Liver (tissue), 3 donors: ENCODE measurements around the gene ITFG1.

Experiments used
- EGR1 ChIP-seq, 2 donors: IDR thresholded peaks; 2 replicates each; pipeline ENCODE4 v1.6.1; 2016 to 2018; ENCODE audit warnings: antibody characterized with exemption in 2 of 2, low read depth in 2 of 2
- JUND ChIP-seq, 2 donors: IDR thresholded peaks; 2 replicates each; pipeline ENCODE4 v1.6.1; 2016; ENCODE audit warnings: antibody characterized with exemption in 2 of 2
- NR2F2 ChIP-seq: IDR thresholded peaks from 2 replicates; pipeline ENCODE4 v1.6.1; 2016; ENCODE audit warnings: antibody characterized with exemption
- RAD21 ChIP-seq, 2 donors: IDR thresholded peaks; 2 replicates each; pipeline ENCODE4 v1.6.1; 2016; ENCODE audit warnings: antibody characterized with exemption in 2 of 2, mild to moderate bottlenecking in 2 of 2
- SP1 ChIP-seq: IDR thresholded peaks from 2 replicates; pipeline ENCODE4 v1.6.1; 2018; ENCODE audit warnings: antibody characterized with exemption, mild to moderate bottlenecking
- TAF1 ChIP-seq: conservative IDR thresholded peaks from 2 replicates; pipeline ENCODE4 v1.6.1; 2016; ENCODE audit warnings: antibody characterized with exemption, mild to moderate bottlenecking
- YY1 ChIP-seq: IDR thresholded peaks from 2 replicates; pipeline ENCODE4 v1.6.1; 2016; ENCODE audit warnings: antibody characterized with exemption, mild to moderate bottlenecking
- TF ChIP-seq, protein P1 (sequence below): fragments of 150-350 bp; IDR thresholded peaks from 2 replicates; pipeline ENCODE4 v1.5.1; 2017; ENCODE audit warnings: improper control_type of control experiment, low read depth, low read length; ENCODE audit not compliant: missing input control
- TF ChIP-seq, protein P2 (sequence below): IDR thresholded peaks from 2 replicates; pipeline ENCODE4 v1.6.1; 2016; ENCODE audit warnings: antibody characterized with exemption, mild to moderate bottlenecking
- TF ChIP-seq, protein P3 (sequence below): IDR thresholded peaks from 2 replicates; pipeline ENCODE4 v1.6.1; 2016; ENCODE audit warnings: antibody characterized with exemption
- TF ChIP-seq, protein P4 (sequence below): IDR thresholded peaks from 2 replicates; pipeline ENCODE4 v1.6.1; 2016; ENCODE audit warnings: antibody characterized with exemption
- donor health status: healthy.
- donor health status: healthy.

DNA sequence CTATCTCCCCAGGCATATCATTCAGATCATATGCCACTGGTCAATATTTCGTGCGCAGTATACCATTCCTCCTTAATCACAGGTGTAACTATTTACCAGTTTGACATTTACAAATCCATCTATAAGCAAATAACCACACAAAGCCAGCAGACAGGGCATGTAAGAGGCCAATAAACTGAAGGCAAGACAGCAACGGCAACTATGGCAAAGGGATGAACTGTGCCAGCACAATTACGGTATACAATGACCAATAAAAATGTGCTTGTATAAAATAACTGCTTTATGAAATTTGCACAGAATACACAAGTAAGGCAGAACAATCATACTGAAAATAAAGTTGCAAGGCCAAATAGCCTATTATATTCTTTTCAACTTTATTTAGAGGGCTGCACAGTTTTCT is 326.3 kb downstream of the ITFG1 start:
- TF ChIP-seq YY1: no peak
- TF ChIP-seq, protein P1, sequence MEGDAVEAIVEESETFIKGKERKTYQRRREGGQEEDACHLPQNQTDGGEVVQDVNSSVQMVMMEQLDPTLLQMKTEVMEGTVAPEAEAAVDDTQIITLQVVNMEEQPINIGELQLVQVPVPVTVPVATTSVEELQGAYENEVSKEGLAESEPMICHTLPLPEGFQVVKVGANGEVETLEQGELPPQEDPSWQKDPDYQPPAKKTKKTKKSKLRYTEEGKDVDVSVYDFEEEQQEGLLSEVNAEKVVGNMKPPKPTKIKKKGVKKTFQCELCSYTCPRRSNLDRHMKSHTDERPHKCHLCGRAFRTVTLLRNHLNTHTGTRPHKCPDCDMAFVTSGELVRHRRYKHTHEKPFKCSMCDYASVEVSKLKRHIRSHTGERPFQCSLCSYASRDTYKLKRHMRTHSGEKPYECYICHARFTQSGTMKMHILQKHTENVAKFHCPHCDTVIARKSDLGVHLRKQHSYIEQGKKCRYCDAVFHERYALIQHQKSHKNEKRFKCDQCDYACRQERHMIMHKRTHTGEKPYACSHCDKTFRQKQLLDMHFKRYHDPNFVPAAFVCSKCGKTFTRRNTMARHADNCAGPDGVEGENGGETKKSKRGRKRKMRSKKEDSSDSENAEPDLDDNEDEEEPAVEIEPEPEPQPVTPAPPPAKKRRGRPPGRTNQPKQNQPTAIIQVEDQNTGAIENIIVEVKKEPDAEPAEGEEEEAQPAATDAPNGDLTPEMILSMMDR: no peak
- TF ChIP-seq JUND (IDR thresholded peaks at IDR 0.05): no peak
- no peak for TF ChIP-seq RAD21 (IDR thresholded peaks at IDR 0.05)
- no peak for TF ChIP-seq NR2F2
- no peak for TF ChIP-seq EGR1 (IDR thresholded peaks at IDR 0.05; ENCODE audit: low read depth in 2 of 2)
- no peak for TF ChIP-seq SP1
- TF ChIP-seq, protein P2, sequence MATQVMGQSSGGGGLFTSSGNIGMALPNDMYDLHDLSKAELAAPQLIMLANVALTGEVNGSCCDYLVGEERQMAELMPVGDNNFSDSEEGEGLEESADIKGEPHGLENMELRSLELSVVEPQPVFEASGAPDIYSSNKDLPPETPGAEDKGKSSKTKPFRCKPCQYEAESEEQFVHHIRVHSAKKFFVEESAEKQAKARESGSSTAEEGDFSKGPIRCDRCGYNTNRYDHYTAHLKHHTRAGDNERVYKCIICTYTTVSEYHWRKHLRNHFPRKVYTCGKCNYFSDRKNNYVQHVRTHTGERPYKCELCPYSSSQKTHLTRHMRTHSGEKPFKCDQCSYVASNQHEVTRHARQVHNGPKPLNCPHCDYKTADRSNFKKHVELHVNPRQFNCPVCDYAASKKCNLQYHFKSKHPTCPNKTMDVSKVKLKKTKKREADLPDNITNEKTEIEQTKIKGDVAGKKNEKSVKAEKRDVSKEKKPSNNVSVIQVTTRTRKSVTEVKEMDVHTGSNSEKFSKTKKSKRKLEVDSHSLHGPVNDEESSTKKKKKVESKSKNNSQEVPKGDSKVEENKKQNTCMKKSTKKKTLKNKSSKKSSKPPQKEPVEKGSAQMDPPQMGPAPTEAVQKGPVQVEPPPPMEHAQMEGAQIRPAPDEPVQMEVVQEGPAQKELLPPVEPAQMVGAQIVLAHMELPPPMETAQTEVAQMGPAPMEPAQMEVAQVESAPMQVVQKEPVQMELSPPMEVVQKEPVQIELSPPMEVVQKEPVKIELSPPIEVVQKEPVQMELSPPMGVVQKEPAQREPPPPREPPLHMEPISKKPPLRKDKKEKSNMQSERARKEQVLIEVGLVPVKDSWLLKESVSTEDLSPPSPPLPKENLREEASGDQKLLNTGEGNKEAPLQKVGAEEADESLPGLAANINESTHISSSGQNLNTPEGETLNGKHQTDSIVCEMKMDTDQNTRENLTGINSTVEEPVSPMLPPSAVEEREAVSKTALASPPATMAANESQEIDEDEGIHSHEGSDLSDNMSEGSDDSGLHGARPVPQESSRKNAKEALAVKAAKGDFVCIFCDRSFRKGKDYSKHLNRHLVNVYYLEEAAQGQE: no peak
- no peak for TF ChIP-seq TAF1
- TF ChIP-seq, protein P3, sequence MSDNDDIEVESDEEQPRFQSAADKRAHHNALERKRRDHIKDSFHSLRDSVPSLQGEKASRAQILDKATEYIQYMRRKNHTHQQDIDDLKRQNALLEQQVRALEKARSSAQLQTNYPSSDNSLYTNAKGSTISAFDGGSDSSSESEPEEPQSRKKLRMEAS: no peak
- TF ChIP-seq, protein P4, sequence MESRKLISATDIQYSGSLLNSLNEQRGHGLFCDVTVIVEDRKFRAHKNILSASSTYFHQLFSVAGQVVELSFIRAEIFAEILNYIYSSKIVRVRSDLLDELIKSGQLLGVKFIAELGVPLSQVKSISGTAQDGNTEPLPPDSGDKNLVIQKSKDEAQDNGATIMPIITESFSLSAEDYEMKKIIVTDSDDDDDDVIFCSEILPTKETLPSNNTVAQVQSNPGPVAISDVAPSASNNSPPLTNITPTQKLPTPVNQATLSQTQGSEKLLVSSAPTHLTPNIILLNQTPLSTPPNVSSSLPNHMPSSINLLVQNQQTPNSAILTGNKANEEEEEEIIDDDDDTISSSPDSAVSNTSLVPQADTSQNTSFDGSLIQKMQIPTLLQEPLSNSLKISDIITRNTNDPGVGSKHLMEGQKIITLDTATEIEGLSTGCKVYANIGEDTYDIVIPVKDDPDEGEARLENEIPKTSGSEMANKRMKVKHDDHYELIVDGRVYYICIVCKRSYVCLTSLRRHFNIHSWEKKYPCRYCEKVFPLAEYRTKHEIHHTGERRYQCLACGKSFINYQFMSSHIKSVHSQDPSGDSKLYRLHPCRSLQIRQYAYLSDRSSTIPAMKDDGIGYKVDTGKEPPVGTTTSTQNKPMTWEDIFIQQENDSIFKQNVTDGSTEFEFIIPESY: no peak
